B cell (primary cell): ENCODE results near the gene IGF1R. TPM values are rescaled to one million over a fixed set of nuclear protein-coding genes. Genes with fewer than 3 reads are reported as not detected.

Source experiments
- ATAC-seq: fragments of 200-7000 bp; cut with Tn5 transposase; one replicate; pipeline ENCODE4 v1.10.0; 2021; ENCODE audit warnings: low read depth, mild to moderate bottlenecking, moderate number of reproducible peaks, moderate library complexity
- CTCF ChIA-PET: fragments of 350-600 bp; sonication (Branson Sonifier 250); formaldehyde crosslinking; loops from one replicate; lab custom pipeline; 2021; ENCODE audit warnings: antibody characterized with exemption, inconsistent platforms; lab: Charles Lee
- POLR2A ChIA-PET: fragments of 350-600 bp; sonication (Branson Sonifier 250); formaldehyde crosslinking; loops from one replicate; lab custom pipeline; 2021; ENCODE audit warnings: antibody characterized with exemption; lab: Charles Lee
- DNase-seq: peaks from one replicate; pipeline ENCODE4 v3.0.0; 2013
- H2AFZ ChIP-seq: 2 replicates; pipeline ENCODE4 v1.6.1; 2012; ENCODE audit warnings: mild to moderate bottlenecking, low read depth, low read length; ENCODE audit not compliant: insufficient read depth, poor library complexity, severe bottlenecking
- H3K27ac ChIP-seq, 2 donors: 1 replicate in 1 of 2; 2 replicates in 1 of 2; pipeline ENCODE4 v1.5.1; 2012 to 2013; ENCODE audit warnings: low read length in 2 of 2, mild to moderate bottlenecking in 2 of 2, moderate library complexity in 1 of 2
- H3K27me3 ChIP-seq, 4 experiments: fragments of 200-600 bp in 1 of 4; sonication (generic) in 1 of 4; replicated peaks in 1 of 4; 1 replicate in 2 of 4; 2 replicates in 2 of 4; pipeline versions ENCODE4 v1.6.1 to v1.7.0; 2013 to 2016; ENCODE audit warnings: low read length in 3 of 4, mild to moderate bottlenecking in 2 of 4, mixed read lengths in 1 of 4, moderate library complexity in 1 of 4; ENCODE audit not compliant: insufficient read depth in 4 of 4, control insufficient read depth in 3 of 4; ENCODE audit errors: control extremely low read depth in 1 of 4
- H3K36me3 ChIP-seq, 2 experiments: replicated peaks in 1 of 2; 1 replicate in 1 of 2; 2 replicates in 1 of 2; pipeline versions ENCODE4 v1.6.1 to v1.7.1; 2013; ENCODE audit warnings: low read length in 1 of 2; ENCODE audit not compliant: insufficient read depth in 2 of 2, control insufficient read depth in 1 of 2; ENCODE audit errors: control extremely low read depth in 1 of 2, extremely low read depth in 1 of 2
- H3K4me1 ChIP-seq, 2 donors: fragments of 200-600 bp in 1 of 2; sonication (generic) in 1 of 2; 1 replicate in 1 of 2; 2 replicates in 1 of 2; pipeline versions ENCODE4 v1.5.1 to v1.6.1; 2013 to 2017; ENCODE audit warnings: low read length in 2 of 2; ENCODE audit not compliant: control insufficient read depth in 2 of 2, insufficient read depth in 2 of 2
- H3K4me2 ChIP-seq: replicated peaks from 2 replicates; pipeline ENCODE3; 2012; ENCODE audit warnings: mild to moderate bottlenecking, low read depth, low read length; ENCODE audit not compliant: poor library complexity, severe bottlenecking
- H3K4me3 ChIP-seq, 5 experiments: fragments of 200-600 bp in 1 of 5; sonication (generic) in 1 of 5; 1 replicate in 3 of 5; 2 replicates in 2 of 5; pipeline versions ENCODE4 v1.5.1 to v1.7.0; 2011 to 2016; ENCODE audit warnings: low read length in 4 of 5, mild to moderate bottlenecking in 4 of 5, low read depth in 2 of 5, control low read depth in 1 of 5, moderate library complexity in 1 of 5; ENCODE audit not compliant: insufficient read depth in 1 of 5; ENCODE audit errors: control extremely low read depth in 1 of 5, extremely low read depth in 1 of 5
- H3K79me2 ChIP-seq: fragments of 200-600 bp; sonication (generic); one replicate; pipeline ENCODE4 v1.6.0; 2016; ENCODE audit warnings: low read length; ENCODE audit not compliant: control insufficient read depth, insufficient read depth
- H3K9ac ChIP-seq: fragments of 200-600 bp; sonication (generic); 2 replicates; pipeline ENCODE4 v1.6.1; 2017; ENCODE audit warnings: mild to moderate bottlenecking, low read length, moderate library complexity
- H3K9me3 ChIP-seq, 3 donors: one replicate each; pipeline versions ENCODE4 v1.6.1 to v1.7.1; 2013; ENCODE audit warnings: low read length in 2 of 3; ENCODE audit not compliant: control insufficient read depth in 2 of 3, insufficient read depth in 1 of 3; ENCODE audit errors: control extremely low read depth in 1 of 3
- H4K20me1 ChIP-seq: 2 replicates; pipeline ENCODE4 v1.6.0; 2012; ENCODE audit warnings: mild to moderate bottlenecking, low read length; ENCODE audit not compliant: insufficient read depth, control insufficient read depth, poor library complexity, severe bottlenecking
- H3K27ac Mint-ChIP-seq: one replicate; pipeline ENCODE4 v1.8.0; 2021; ENCODE audit warnings: mixed read lengths
- H3K27me3 Mint-ChIP-seq: one replicate; pipeline ENCODE4 v1.8.0; 2021; ENCODE audit warnings: mixed read lengths
- H3K4me1 Mint-ChIP-seq: one replicate; pipeline ENCODE4 v1.8.0; 2021; ENCODE audit warnings: mixed read lengths
- H3K4me3 Mint-ChIP-seq: one replicate; pipeline ENCODE4 v1.8.0; 2021; ENCODE audit warnings: mixed read lengths
- H3K9me3 Mint-ChIP-seq: one replicate; pipeline ENCODE4 v1.8.0; 2022; ENCODE audit warnings: mixed read lengths; ENCODE audit not compliant: insufficient read depth
- CTCF ChIP-seq: fragments of 200-600 bp; IDR thresholded peaks from one replicate; pipeline ENCODE4 v1.8.0; 2022; ENCODE audit warnings: antibody characterized with exemption, mild to moderate bottlenecking
- EZH2 ChIP-seq: IDR thresholded peaks from 2 replicates; pipeline ENCODE4 v1.6.1; 2012; ENCODE audit warnings: borderline replicate concordance, low read depth, mild to moderate bottlenecking, moderate library complexity, low read length; ENCODE audit not compliant: insufficient read depth, poor library complexity, severe bottlenecking
- WGBS: methylation state at CpG from one replicate; pipeline ENCODE4 v1.1.5; 2013; ENCODE audit warnings: missing lambda C conversion rate; ENCODE audit not compliant: insufficient coverage; 5-methylcytosine and 5-hydroxymethylcytosine counted together
- intact Hi-C: fragments of 100-400 bp; cut with micrococcal nuclease; formaldehyde crosslinking; loops from one replicate; pipeline ENCODE4 v1.10.0; 2022
- polyA plus RNA-seq: library from polyadenylated mRNA; depleted of rRNA; stranded (reverse); fragments of >200 nt; gene quantifications from 2 replicates; pipeline ENCODE4 v1.2.3, GENCODE V29; 2012
- total RNA-seq, 2 donors: library from RNA; stranded (reverse); fragments of 120-200 nt in 1 of 2; gene quantifications; 1 replicate in 1 of 2; 2 replicates in 1 of 2; pipeline versions ENCODE4 v1.2.3 to v1.2.4, GENCODE V29; 2013 to 2022

The IGF1R gene
- total and polyA plus RNA-seq, 2 donors (not counting 1 experiment from before 2014, with no cell fraction given): 5.4 to 23.1 TPM

GRCh38 chr15:98931004-98931403, 282.7 kb downstream of the IGF1R start:
- H3K4me1 Mint-ChIP-seq: no peaks in the 10 kb centered on the region
- H4K20me1 ChIP-seq: no peaks in the 10 kb centered on the region
- H3K27me3 Mint-ChIP-seq: no peaks in the 10 kb centered on the region
- H3K9me3 ChIP-seq: no peaks in the 10 kb centered on the region
- no peak for TF ChIP-seq EZH2
- TF ChIP-seq CTCF: no peak
- ChIA-PET CTCF (no interaction called here), POLR2A (no interaction called here)
- H3K27ac Mint-ChIP-seq: no peak overlapping the region
- H3K9me3 Mint-ChIP-seq: no peaks in the 10 kb centered on the region
- H3K4me1 ChIP-seq: no peaks in the 10 kb centered on the region
- H3K27me3 ChIP-seq: no peaks in the 10 kb centered on the region
- H3K79me2 ChIP-seq: no peaks in the 10 kb centered on the region
- peaks cover 6 to 8% of the 10 kb centered on the region in 2 experiments for H3K36me3 ChIP-seq
- no peak overlapping the region for H3K4me3 ChIP-seq
- ATAC-seq (no peak), DNase-seq (no peak)
- H3K4me2 ChIP-seq: no peak overlapping the region
- 92% methylated on average over 3 of the region's 4 CpGs for WGBS
- intact Hi-C loops: no loop called here
- no peak overlapping the region for H3K4me3 Mint-ChIP-seq
- no peak overlapping the region for H3K9ac ChIP-seq
- no peak overlapping the region for H3K27ac ChIP-seq
- H2AFZ ChIP-seq: no peak overlapping the region

- H3K79me2 ChIP-seq: no peaks in the 10 kb centered on the region
- 90% methylated on average over 9 of the region's 9 CpGs for WGBS
- no peak overlapping the region for H3K27ac ChIP-seq
- no peaks in the 10 kb centered on the region for H3K9me3 ChIP-seq
- H3K4me3 ChIP-seq: no peak overlapping the region
- ChIA-PET POLR2A (no interaction called here), CTCF (no interaction called here)
- no peak overlapping the region for H3K4me2 ChIP-seq
- no peak overlapping the region for H3K27ac Mint-ChIP-seq
- H3K9ac ChIP-seq: no peak overlapping the region
- H3K4me1 ChIP-seq: no peaks in the 10 kb centered on the region
- DNase-seq (no peak), ATAC-seq (no peak)
- no peak overlapping the region for H2AFZ ChIP-seq
- no peaks in the 10 kb centered on the region for H3K4me1 Mint-ChIP-seq
- H3K9me3 Mint-ChIP-seq: no peaks in the 10 kb centered on the region
- no peaks in the 10 kb centered on the region for H3K27me3 ChIP-seq
- H3K4me3 Mint-ChIP-seq: no peak overlapping the region
- H3K27me3 Mint-ChIP-seq: no peaks in the 10 kb centered on the region
- no peak for TF ChIP-seq CTCF
- TF ChIP-seq EZH2: no peak
- intact Hi-C loops: no loop called here
- peaks cover 6 to 11% of the 10 kb centered on the region in 2 experiments for H3K36me3 ChIP-seq
- H4K20me1 ChIP-seq: no peaks in the 10 kb centered on the region
These were observed 285.1 kb downstream of the IGF1R start for GRCh38 chr15:98933406-98933805.
